ENCODE measurements around the gene DUSP22. TPM values are rescaled to one million over a fixed set of nuclear protein-coding genes. Genes with fewer than 3 reads are reported as not detected.

DUSP22 gene
- total RNA-seq, 1 experiment from 2014 or later: 19.2 TPM

DNA sequence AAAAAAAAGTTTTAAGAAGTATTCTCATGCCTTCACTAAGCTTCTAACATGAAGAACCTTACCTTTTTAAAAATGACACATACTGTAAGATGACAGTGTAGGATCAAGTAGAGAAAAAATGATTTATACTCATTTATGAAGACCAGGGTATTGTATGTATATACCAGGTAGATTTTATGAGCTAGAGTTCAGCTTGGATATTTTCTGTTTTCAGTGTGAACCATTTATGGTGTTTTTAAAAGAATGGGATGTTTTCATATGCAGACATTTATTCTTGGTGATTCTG lies 24.4 kb downstream of the DUSP22 start:
- Histone ChIP-seq H3K79me2 (ENCODE audit: insufficient read depth, low read length) (no peaks in the 10 kb centered on the region), H3K9me3 (ENCODE audit: control insufficient read depth in 1 of 2, insufficient read depth in 1 of 2, low read depth in 1 of 2, low read length in 2 of 2) (no peaks in the 10 kb centered on the region; a peak in 1 of 4 replicates), H4K20me1 (ENCODE audit: insufficient read depth) (no peaks in the 10 kb centered on the region), H3K36me3 (ENCODE audit: control insufficient read depth in 1 of 2, insufficient read depth in 2 of 2, low read length in 2 of 2) (no peaks in the 10 kb centered on the region), H2AFZ (ENCODE audit: low read depth, low read length, poor library complexity, severe bottlenecking) (no peak overlapping the region), H3K9me2 (ENCODE audit: insufficient read depth) (no peaks in the 10 kb centered on the region), H3K27me3 (ENCODE audit: insufficient read depth, low read length) (no peaks in the 10 kb centered on the region), H3K4me1 (ENCODE audit: control insufficient read depth in 1 of 2, insufficient read depth in 2 of 2, low read length in 2 of 2) (no peaks in the 10 kb centered on the region), H3K4me3 (replicated peaks in 1 of 2; ENCODE audit: low read depth in 1 of 2, low read length in 2 of 2) (no peak overlapping the region), H3K9ac (ENCODE audit: low read length) (no peak overlapping the region), H3K4me2 (ENCODE audit: low read length) (no peak overlapping the region), H3K27ac (ENCODE audit: low read depth, low read length) (no peak overlapping the region)
- ChIA-PET CTCF (no interaction called here), POLR2A (no interaction called here), RAD21 (ENCODE audit: low non-redundant PET in 1 of 2, low total read pairs in 2 of 2, uncharacterized antibody in 2 of 2, unreplicated experiment in 2 of 2) (no interaction called here)
- DNase-seq (ENCODE audit: low read depth, low spot score) (no peak), ATAC-seq (no peak)
- TF ChIP-seq ELF1 (IDR thresholded peaks at IDR 0.05; ENCODE audit: borderline replicate concordance, low read depth): no peak
- TF ChIP-seq, protein P1, sequence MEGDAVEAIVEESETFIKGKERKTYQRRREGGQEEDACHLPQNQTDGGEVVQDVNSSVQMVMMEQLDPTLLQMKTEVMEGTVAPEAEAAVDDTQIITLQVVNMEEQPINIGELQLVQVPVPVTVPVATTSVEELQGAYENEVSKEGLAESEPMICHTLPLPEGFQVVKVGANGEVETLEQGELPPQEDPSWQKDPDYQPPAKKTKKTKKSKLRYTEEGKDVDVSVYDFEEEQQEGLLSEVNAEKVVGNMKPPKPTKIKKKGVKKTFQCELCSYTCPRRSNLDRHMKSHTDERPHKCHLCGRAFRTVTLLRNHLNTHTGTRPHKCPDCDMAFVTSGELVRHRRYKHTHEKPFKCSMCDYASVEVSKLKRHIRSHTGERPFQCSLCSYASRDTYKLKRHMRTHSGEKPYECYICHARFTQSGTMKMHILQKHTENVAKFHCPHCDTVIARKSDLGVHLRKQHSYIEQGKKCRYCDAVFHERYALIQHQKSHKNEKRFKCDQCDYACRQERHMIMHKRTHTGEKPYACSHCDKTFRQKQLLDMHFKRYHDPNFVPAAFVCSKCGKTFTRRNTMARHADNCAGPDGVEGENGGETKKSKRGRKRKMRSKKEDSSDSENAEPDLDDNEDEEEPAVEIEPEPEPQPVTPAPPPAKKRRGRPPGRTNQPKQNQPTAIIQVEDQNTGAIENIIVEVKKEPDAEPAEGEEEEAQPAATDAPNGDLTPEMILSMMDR (IDR thresholded peaks at IDR 0.05 in 2 of 3, conservative IDR thresholded peaks at IDR 0.05 in 1 of 3; ENCODE audit: borderline replicate concordance in 1 of 3, insufficient read depth in 1 of 3, low read depth in 2 of 3, low read length in 2 of 3): no peak
- no peak for TF ChIP-seq REST (IDR thresholded peaks at IDR 0.05; ENCODE audit: low read depth)
- TF ChIP-seq EGR1 (IDR thresholded peaks at IDR 0.05; ENCODE audit: low read depth): no peak
- no peak for TF ChIP-seq RAD21 (IDR thresholded peaks at IDR 0.05; ENCODE audit: low read depth)
- no peak for TF ChIP-seq POLR2A (IDR thresholded peaks at IDR 0.05; ENCODE audit: borderline replicate concordance, extremely low read depth, insufficient read depth, insufficient read length)
- TF ChIP-seq, protein P2, sequence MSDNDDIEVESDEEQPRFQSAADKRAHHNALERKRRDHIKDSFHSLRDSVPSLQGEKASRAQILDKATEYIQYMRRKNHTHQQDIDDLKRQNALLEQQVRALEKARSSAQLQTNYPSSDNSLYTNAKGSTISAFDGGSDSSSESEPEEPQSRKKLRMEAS (IDR thresholded peaks at IDR 0.05): no peak
- no peak for TF ChIP-seq TCF7L2 (IDR thresholded peaks at IDR 0.05; ENCODE audit: borderline replicate concordance, extremely low read depth, insufficient read depth, insufficient read length)
- TF ChIP-seq EZH2phosphoT487 (IDR thresholded peaks at IDR 0.05; ENCODE audit: borderline replicate concordance): no peak
- TF ChIP-seq, protein P3, sequence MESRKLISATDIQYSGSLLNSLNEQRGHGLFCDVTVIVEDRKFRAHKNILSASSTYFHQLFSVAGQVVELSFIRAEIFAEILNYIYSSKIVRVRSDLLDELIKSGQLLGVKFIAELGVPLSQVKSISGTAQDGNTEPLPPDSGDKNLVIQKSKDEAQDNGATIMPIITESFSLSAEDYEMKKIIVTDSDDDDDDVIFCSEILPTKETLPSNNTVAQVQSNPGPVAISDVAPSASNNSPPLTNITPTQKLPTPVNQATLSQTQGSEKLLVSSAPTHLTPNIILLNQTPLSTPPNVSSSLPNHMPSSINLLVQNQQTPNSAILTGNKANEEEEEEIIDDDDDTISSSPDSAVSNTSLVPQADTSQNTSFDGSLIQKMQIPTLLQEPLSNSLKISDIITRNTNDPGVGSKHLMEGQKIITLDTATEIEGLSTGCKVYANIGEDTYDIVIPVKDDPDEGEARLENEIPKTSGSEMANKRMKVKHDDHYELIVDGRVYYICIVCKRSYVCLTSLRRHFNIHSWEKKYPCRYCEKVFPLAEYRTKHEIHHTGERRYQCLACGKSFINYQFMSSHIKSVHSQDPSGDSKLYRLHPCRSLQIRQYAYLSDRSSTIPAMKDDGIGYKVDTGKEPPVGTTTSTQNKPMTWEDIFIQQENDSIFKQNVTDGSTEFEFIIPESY (IDR thresholded peaks at IDR 0.05; ENCODE audit: extremely low read depth, insufficient replicate concordance, low read length): no peak
- TF ChIP-seq YY1 (IDR thresholded peaks at IDR 0.05; ENCODE audit: extremely low read depth, insufficient replicate concordance, low read depth, low read length): no peak
- no peak for TF ChIP-seq SIN3A (IDR thresholded peaks at IDR 0.05; ENCODE audit: low read depth)
- TF ChIP-seq ZFX (IDR thresholded peaks at IDR 0.05): no peak
- no peak for TF ChIP-seq ZNF274 (IDR thresholded peaks at IDR 0.05; ENCODE audit: low read depth, low read length)
- TF ChIP-seq SRF (IDR thresholded peaks at IDR 0.05; ENCODE audit: low read depth): no peak
- intact Hi-C loops (cut with micrococcal nuclease): no loop called here
- BruUV-seq (replicated peaks): no TSS peak
